ENCODE results near the gene PNKD.

DNA sequence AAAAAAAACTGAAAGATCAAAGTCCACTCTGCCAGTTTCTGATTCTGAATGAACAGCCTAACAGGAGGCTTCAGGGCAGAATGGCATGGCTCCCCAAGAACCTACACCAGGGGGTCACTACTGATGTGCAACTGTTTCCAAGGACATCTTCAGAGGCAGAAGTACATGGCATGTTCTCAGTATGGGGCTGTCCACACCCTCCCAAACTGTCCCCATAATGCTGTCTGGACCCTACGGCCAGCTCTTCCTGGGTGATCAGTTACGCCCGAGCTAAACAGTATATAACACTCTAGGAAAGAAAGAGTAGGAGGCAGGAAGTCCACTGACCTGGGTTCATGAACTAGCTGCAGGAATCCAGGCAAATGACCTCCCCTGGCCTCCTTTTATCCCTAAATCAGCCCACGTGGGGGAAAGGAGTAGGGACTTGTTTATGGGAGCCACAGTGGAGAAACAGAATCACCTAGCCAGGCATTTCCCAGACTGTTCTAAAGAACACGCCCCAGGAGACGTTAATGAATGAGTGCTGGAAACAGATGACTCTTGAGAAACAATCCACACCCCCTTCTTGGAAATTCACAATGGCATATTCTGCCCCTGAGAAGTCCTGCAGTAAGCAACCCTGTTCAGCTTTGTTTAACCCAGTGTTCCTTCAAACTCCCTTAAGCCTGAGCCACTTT is 19.5 kb downstream of the PNKD start:
- no peak for TF ChIP-seq CTCF (IDR thresholded peaks at IDR 0.05; ENCODE audit: insufficient read depth, low read length, poor library complexity, severe bottlenecking)
- TF ChIP-seq EZH2phosphoT487 (conservative IDR thresholded peaks at IDR 0.05; ENCODE audit: low read length): no peak

Measured in SU-DHL-6 (cell line).